Mesendoderm (in vitro differentiated cells): ENCODE data around the gene SLC44A3.

ENCODE experiments used
- DNase-seq: peaks from one replicate; pipeline ENCODE4 v3.0.0; 2013
- H2AK5ac ChIP-seq: 2 replicates; pipeline ENCODE4 v1.6.1; 2013; ENCODE audit warnings: low read length, inconsistent platforms
- H2BK120ac ChIP-seq: 2 replicates; pipeline ENCODE4 v1.6.1; 2013; ENCODE audit warnings: low read depth, mild to moderate bottlenecking, low read length, moderate library complexity, mixed read lengths
- H2BK15ac ChIP-seq: replicated peaks from 2 replicates; pipeline ENCODE4 v1.6.1; 2013; ENCODE audit warnings: low read depth, mild to moderate bottlenecking, moderate library complexity
- H2BK5ac ChIP-seq: 2 replicates; pipeline ENCODE4 v1.6.1; 2013; ENCODE audit warnings: low read length, inconsistent platforms
- H3K18ac ChIP-seq: 2 replicates; pipeline ENCODE4 v1.6.1; 2013; ENCODE audit warnings: mild to moderate bottlenecking, low read length, mixed read lengths
- H3K23ac ChIP-seq: one replicate; pipeline ENCODE4 v1.6.1; 2013; ENCODE audit warnings: low read length
- H3K27ac ChIP-seq: 2 replicates; pipeline ENCODE4 v1.5.1; 2013; ENCODE audit warnings: low read depth, mild to moderate bottlenecking, inconsistent platforms, low read length, moderate library complexity
- H3K27me3 ChIP-seq: 2 replicates; pipeline ENCODE4 v1.6.1; 2013; ENCODE audit warnings: low read length, control low read depth, mild to moderate bottlenecking, inconsistent platforms; ENCODE audit not compliant: insufficient read depth, poor library complexity
- H3K36me3 ChIP-seq: 2 replicates; pipeline ENCODE4 v1.6.1; 2013; ENCODE audit warnings: low read length, inconsistent platforms; ENCODE audit not compliant: control insufficient read depth, insufficient read depth
- H3K4ac ChIP-seq: one replicate; pipeline ENCODE4 v1.6.1; 2013; ENCODE audit warnings: low read depth, mild to moderate bottlenecking, low read length, moderate library complexity
- H3K4me1 ChIP-seq: 2 replicates; pipeline ENCODE4 v1.6.1; 2013; ENCODE audit warnings: low read depth, low read length, inconsistent platforms; ENCODE audit not compliant: control insufficient read depth
- H3K4me2 ChIP-seq: 2 replicates; pipeline ENCODE4 v1.6.1; 2013; ENCODE audit warnings: low read length
- H3K4me3 ChIP-seq: 2 replicates; pipeline ENCODE4 v1.5.1; 2013; ENCODE audit warnings: mild to moderate bottlenecking, low read length
- H3K56ac ChIP-seq: one replicate; pipeline ENCODE4 v1.6.1; 2013; ENCODE audit warnings: low read length
- H3K79me1 ChIP-seq: 2 replicates; pipeline ENCODE4 v1.6.1; 2013; ENCODE audit warnings: low read length, inconsistent platforms
- H3K79me2 ChIP-seq: 2 replicates; pipeline ENCODE4 v1.6.1; 2013; ENCODE audit warnings: mild to moderate bottlenecking, low read length; ENCODE audit not compliant: control insufficient read depth, insufficient read depth
- H3K9ac ChIP-seq: 2 replicates; pipeline ENCODE4 v1.6.1; 2013; ENCODE audit warnings: low read length, inconsistent platforms
- H4K5ac ChIP-seq: one replicate; pipeline ENCODE4 v1.6.1; 2013; ENCODE audit warnings: low read length
- H4K8ac ChIP-seq: one replicate; pipeline ENCODE4 v1.6.1; 2013; ENCODE audit warnings: low read depth, mild to moderate bottlenecking, control low read depth, low read length, moderate library complexity
- WGBS: extraction: QIAGEN DNeasy Blood & Tissue Kit; methylation state at CpG from one replicate; pipeline ENCODE4 v1.1.7; 2013; ENCODE audit warnings: low lambda C conversion rate, missing lambda C conversion rate; ENCODE audit not compliant: insufficient coverage; ENCODE audit errors: extremely low coverage; 5-methylcytosine and 5-hydroxymethylcytosine counted together

Gene SLC44A3

GRCh38 chr1:94776474-94776873 is 43.7 kb upstream of the SLC44A3 start:
- peaks cover 12% of the 10 kb centered on the region for H3K4me1 ChIP-seq
- no peaks in the 10 kb centered on the region for H3K36me3 ChIP-seq
- no peak overlapping the region for H2BK5ac ChIP-seq
- H4K5ac ChIP-seq = no peak overlapping the region
- no peak overlapping the region for H2BK120ac ChIP-seq
- no peaks in the 10 kb centered on the region for H3K27me3 ChIP-seq
- no peak overlapping the region for H3K4me3 ChIP-seq
- H3K79me1 ChIP-seq = no peaks in the 10 kb centered on the region
- no peak overlapping the region for H3K4me2 ChIP-seq
- no peak overlapping the region for H4K8ac ChIP-seq
- H3K27ac ChIP-seq = no peak overlapping the region
- WGBS = no CpG with 5 or more reads among the region's 1 CpG
- no peak for DNase-seq
- H3K9ac ChIP-seq = no peak overlapping the region
- no peak overlapping the region for H2AK5ac ChIP-seq
- H3K4ac ChIP-seq = no peak overlapping the region
- no peak overlapping the region for H3K56ac ChIP-seq
- no peak overlapping the region for H3K18ac ChIP-seq
- no peak overlapping the region for H3K23ac ChIP-seq
- H3K79me2 ChIP-seq = no peaks in the 10 kb centered on the region
- H2BK15ac ChIP-seq = no peak overlapping the region

GRCh38 chr1:94777281-94777680 is 42.9 kb upstream of the SLC44A3 start:
- Histone ChIP-seq H4K8ac (no peak overlapping the region), H3K4me2 (no peak overlapping the region), H3K9ac (no peak overlapping the region), H4K5ac (no peak overlapping the region), H2BK120ac (no peak overlapping the region), H3K23ac (no peak overlapping the region), H2BK15ac (no peak overlapping the region), H3K36me3 (no peaks in the 10 kb centered on the region), H3K56ac (no peak overlapping the region), H3K4me1 (peaks cover 12% of the 10 kb centered on the region), H2AK5ac (no peak overlapping the region), H3K27me3 (no peaks in the 10 kb centered on the region), H3K4ac (no peak overlapping the region), H3K27ac (no peak overlapping the region), H3K4me3 (no peak overlapping the region), H3K18ac (no peak overlapping the region), H3K79me2 (no peaks in the 10 kb centered on the region), H3K79me1 (no peaks in the 10 kb centered on the region), H2BK5ac (no peak overlapping the region)
- no peak for DNase-seq

GRCh38 chr1:94778808-94779207 is 41.3 kb upstream of the SLC44A3 start:
- H3K4me3 ChIP-seq = no peak overlapping the region
- no peak overlapping the region for H3K9ac ChIP-seq
- no peak overlapping the region for H3K27ac ChIP-seq
- no peak overlapping the region for H2AK5ac ChIP-seq
- peaks cover 6% of the 10 kb centered on the region for H3K4me1 ChIP-seq
- H3K36me3 ChIP-seq = no peaks in the 10 kb centered on the region
- H2BK15ac ChIP-seq = no peak overlapping the region
- H3K23ac ChIP-seq = no peak overlapping the region
- no peak overlapping the region for H3K56ac ChIP-seq
- H2BK5ac ChIP-seq = no peak overlapping the region
- no peak overlapping the region for H4K5ac ChIP-seq
- no peak for DNase-seq
- H3K18ac ChIP-seq = no peak overlapping the region
- H3K4ac ChIP-seq = no peak overlapping the region
- no peak overlapping the region for H4K8ac ChIP-seq
- no peak overlapping the region for H3K4me2 ChIP-seq
- no peak overlapping the region for H2BK120ac ChIP-seq
- no peaks in the 10 kb centered on the region for H3K79me2 ChIP-seq
- no peaks in the 10 kb centered on the region for H3K79me1 ChIP-seq
- H3K27me3 ChIP-seq = no peaks in the 10 kb centered on the region

GRCh38 chr1:94783342-94784189 is 36.6 kb upstream of the SLC44A3 start:
- no peak overlapping the region for H3K27ac ChIP-seq

GRCh38 chr1:94784190-94784515 is 36.0 kb upstream of the SLC44A3 start:
- H3K4me3 ChIP-seq = no peak overlapping the region
- no peak for DNase-seq
- H3K23ac ChIP-seq = no peak overlapping the region
- no peaks in the 10 kb centered on the region for H3K36me3 ChIP-seq
- no peak overlapping the region for H2BK15ac ChIP-seq
- H3K27me3 ChIP-seq = no peaks in the 10 kb centered on the region
- peak overlapping the region; percentile 40 for H4K5ac ChIP-seq
- WGBS = no CpG with 5 or more reads among the region's 7 CpGs
- H3K9ac ChIP-seq = no peak overlapping the region
- no peak overlapping the region for H3K56ac ChIP-seq
- H3K79me1 ChIP-seq = no peaks in the 10 kb centered on the region
- H2BK120ac ChIP-seq = no peak overlapping the region
- H3K4me1 ChIP-seq = no peaks in the 10 kb centered on the region
- H3K4ac ChIP-seq = no peak overlapping the region
- H4K8ac ChIP-seq = no peak overlapping the region
- no peak overlapping the region for H2AK5ac ChIP-seq
- no peak overlapping the region for H3K27ac ChIP-seq
- H3K4me2 ChIP-seq = no peak overlapping the region
- H2BK5ac ChIP-seq = no peak overlapping the region
- H3K18ac ChIP-seq = no peak overlapping the region
- H3K79me2 ChIP-seq = no peaks in the 10 kb centered on the region

More at GRCh38 chr1:94783342-94784189, 36.6 kb upstream of the SLC44A3 start:
- no peaks in the 10 kb centered on the region for H3K79me2 ChIP-seq
- H3K27me3 ChIP-seq = no peaks in the 10 kb centered on the region
- H3K79me1 ChIP-seq = no peaks in the 10 kb centered on the region
- H2BK15ac ChIP-seq = no peak overlapping the region
- WGBS = no CpG with 5 or more reads among the region's 12 CpGs
- H3K18ac ChIP-seq = no peak overlapping the region
- H3K23ac ChIP-seq = no peak overlapping the region
- no peak overlapping the region for H3K56ac ChIP-seq
- no peak overlapping the region for H4K5ac ChIP-seq
- H3K4me2 ChIP-seq = no peak overlapping the region
- H2BK5ac ChIP-seq = no peak overlapping the region
- H3K4me1 ChIP-seq = no peaks in the 10 kb centered on the region
- no peak overlapping the region for H2AK5ac ChIP-seq
- DNase-seq = no peak
- H2BK120ac ChIP-seq = no peak overlapping the region
- no peak overlapping the region for H3K9ac ChIP-seq
- no peaks in the 10 kb centered on the region for H3K36me3 ChIP-seq
- H3K4ac ChIP-seq = no peak overlapping the region
- no peak overlapping the region for H3K4me3 ChIP-seq
- H4K8ac ChIP-seq = no peak overlapping the region

GRCh38 chr1:94787691-94788090 is 32.5 kb upstream of the SLC44A3 start:
- H3K23ac ChIP-seq = no peak overlapping the region
- no peak overlapping the region for H3K4me2 ChIP-seq
- H3K79me1 ChIP-seq = no peaks in the 10 kb centered on the region
- H2BK5ac ChIP-seq = no peak overlapping the region
- DNase-seq = no peak
- no peaks in the 10 kb centered on the region for H3K27me3 ChIP-seq
- WGBS = no CpG with 5 or more reads among the region's 1 CpG
- H3K56ac ChIP-seq = no peak overlapping the region
- no peak overlapping the region for H4K5ac ChIP-seq
- H2BK15ac ChIP-seq = no peak overlapping the region
- no peaks in the 10 kb centered on the region for H3K36me3 ChIP-seq
- no peak overlapping the region for H2BK120ac ChIP-seq
- H4K8ac ChIP-seq = no peak overlapping the region
- H3K79me2 ChIP-seq = no peaks in the 10 kb centered on the region
- H3K4ac ChIP-seq = no peak overlapping the region
- H3K4me1 ChIP-seq = no peaks in the 10 kb centered on the region
- H3K18ac ChIP-seq = no peak overlapping the region
- H3K9ac ChIP-seq = no peak overlapping the region
- no peak overlapping the region for H3K27ac ChIP-seq
- no peak overlapping the region for H3K4me3 ChIP-seq
- H2AK5ac ChIP-seq = no peak overlapping the region
